NB4 (cell line): ENCODE measurements around the gene PLA2G12A.
A peak's percentile ranks its signal among the peaks of the same experiment; 100 is the strongest.

Source experiments
- DNase-seq: peaks from one replicate; pipeline ENCODE4 v3.0.0; 2010; ENCODE audit warnings: low read depth
- H3K4me3 ChIP-seq: one replicate; pipeline ENCODE4 v1.5.1; 2011; ENCODE audit warnings: mild to moderate bottlenecking, low read depth, low read length, moderate library complexity
- CTCF ChIP-seq: IDR thresholded peaks from one replicate; pipeline ENCODE4 v1.5.1; 2012; ENCODE audit warnings: low read depth, low read length
- MYC ChIP-seq: IDR thresholded peaks from 2 replicates; pipeline ENCODE4 v1.6.1; 2011; ENCODE audit warnings: low read depth, low read length
- POLR2A ChIP-seq: IDR thresholded peaks from 2 replicates; pipeline ENCODE4 v1.6.1; 2011; ENCODE audit warnings: mild to moderate bottlenecking; ENCODE audit not compliant: insufficient read length; ENCODE audit errors: extremely low read depth
- TF ChIP-seq, protein P1 (sequence below): IDR thresholded peaks from 2 replicates; pipeline ENCODE4 v1.6.1; 2011; ENCODE audit warnings: low read depth, low read length

PLA2G12A gene

GRCh38 chr4:109733728-109734127, 3.9 kb upstream of the PLA2G12A start:
- TF ChIP-seq POLR2A (no peak), CTCF (no peak), MYC (no peak)
- TF ChIP-seq, protein P1, sequence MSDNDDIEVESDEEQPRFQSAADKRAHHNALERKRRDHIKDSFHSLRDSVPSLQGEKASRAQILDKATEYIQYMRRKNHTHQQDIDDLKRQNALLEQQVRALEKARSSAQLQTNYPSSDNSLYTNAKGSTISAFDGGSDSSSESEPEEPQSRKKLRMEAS: no peak
- DNase-seq: no peak
- no peak overlapping the region for H3K4me3 ChIP-seq

GRCh38 chr4:109730619-109731545, 1.0 kb upstream of the PLA2G12A start:
- TF ChIP-seq CTCF: no peak
- TF ChIP-seq MYC: no peak
- TF ChIP-seq, protein P1: no peak
- TF ChIP-seq POLR2A: no peak
- no peak for DNase-seq
- H3K4me3 ChIP-seq: peak overlapping the region; percentile 77

- TF ChIP-seq POLR2A: no peak
- TF ChIP-seq, protein P1: no peak
- no peak for TF ChIP-seq CTCF
- no peak for TF ChIP-seq MYC
- peak; percentile 43 for DNase-seq
- peak overlapping the region; percentile 86 for H3K4me3 ChIP-seq
Measured at GRCh38 chr4:109729117-109729717, 653 bp downstream of the PLA2G12A start.

- no peak for DNase-seq
- TF ChIP-seq POLR2A: no peak
- no peak for TF ChIP-seq MYC
- TF ChIP-seq, protein P1: no peak
- peak overlapping the region; percentile 86 for H3K4me3 ChIP-seq
Measured at GRCh38 chr4:109728385-109728784, 1.5 kb downstream of the PLA2G12A start.

DNA sequence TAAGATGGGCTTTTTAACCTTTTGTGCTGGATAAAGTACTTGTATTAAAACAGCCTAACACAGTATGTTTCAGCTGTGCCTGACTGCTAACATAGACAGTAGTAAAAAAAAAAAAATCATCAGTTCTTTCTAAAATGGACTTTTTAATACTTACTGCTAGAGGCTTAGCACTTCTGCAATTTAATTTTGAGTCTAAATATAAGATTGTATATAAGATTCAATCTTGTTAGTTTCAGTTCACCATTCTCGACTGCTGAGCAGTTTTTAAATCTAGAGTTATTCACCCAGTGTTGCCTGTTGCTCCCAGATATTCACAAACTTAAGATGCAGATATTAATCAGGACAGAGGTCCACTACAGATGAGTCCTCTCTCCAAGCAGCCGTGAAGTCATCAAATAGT, 6.8 kb downstream of the PLA2G12A start:
- H3K4me3 ChIP-seq: no peak overlapping the region
- DNase-seq: no peak
- TF ChIP-seq CTCF (no peak), MYC (no peak), POLR2A (no peak)
- TF ChIP-seq, protein P1: no peak

- no peak overlapping the region for H3K4me3 ChIP-seq
- no peak for TF ChIP-seq MYC
- TF ChIP-seq, protein P1: no peak
- no peak for TF ChIP-seq POLR2A
- TF ChIP-seq CTCF: no peak
- no peak for DNase-seq
Measured at GRCh38 chr4:109722357-109722756, 7.5 kb downstream of the PLA2G12A start.
